Measurements from ENCODE around the gene TNFAIP8L2.
A peak's percentile ranks its signal among the peaks of the same experiment; 100 is the strongest.

Gene TNFAIP8L2

GRCh38 chr1:151145304-151146071, 11.0 kb upstream of the TNFAIP8L2 start:
- FAIRE-seq, result no peak
- DNase-seq (ENCODE audit: low spot score), result no peak

GRCh38 chr1:151146072-151146411, 10.4 kb upstream of the TNFAIP8L2 start:
- DNase-seq (ENCODE audit: low spot score) (no peak), FAIRE-seq (no peak)

- FAIRE-seq (peak; percentile 14), DNase-seq (ENCODE audit: low spot score) (peak; percentile 77)
Observed at GRCh38 chr1:151146412-151147131, 9.9 kb upstream of the TNFAIP8L2 start, which contains the start of gene SEMA6C. Gene SEMA6C (minus strand): TSS chr1:151146631. CDS start chr1:151142621, 4,010 bp downstream.

GRCh38 chr1:151147132-151147503, 9.3 kb upstream of the TNFAIP8L2 start:
- DNase-seq (ENCODE audit: low spot score) (no peak), FAIRE-seq (no peak)

GRCh38 chr1:151147665-151148064, 8.8 kb upstream of the TNFAIP8L2 start:
- DNase-seq (ENCODE audit: low spot score) (no peak), FAIRE-seq (no peak)

GRCh38 chr1:151157067-151157531, 650 bp downstream of the TNFAIP8L2 start:
- DNase-seq (ENCODE audit: low spot score) (no peak), FAIRE-seq (no peak)

- DNase-seq (ENCODE audit: low spot score), result no peak
Observed at GRCh38 chr1:151158326-151158725, 1.9 kb downstream of the TNFAIP8L2 start.

GRCh38 chr1:151158751-151159251, 2.4 kb downstream of the TNFAIP8L2 start:
- no peak for FAIRE-seq
- DNase-seq (ENCODE audit: low spot score), result no peak

More at GRCh38 chr1:151158326-151158725, 1.9 kb downstream of the TNFAIP8L2 start:
- no peak for FAIRE-seq

- no peak for DNase-seq (ENCODE audit: low spot score)
- no peak for FAIRE-seq
Observed at GRCh38 chr1:151159373-151159772, 2.9 kb downstream of the TNFAIP8L2 start.

- DNase-seq (ENCODE audit: low spot score), result no peak
- FAIRE-seq, result no peak
Observed at GRCh38 chr1:151164732-151165280, 8.4 kb downstream of the TNFAIP8L2 start.

- DNase-seq (ENCODE audit: low spot score) (no peak), FAIRE-seq (no peak)
Observed at GRCh38 chr1:151165281-151165737, 8.9 kb downstream of the TNFAIP8L2 start.

GRCh38 chr1:151165738-151166504, 9.5 kb downstream of the TNFAIP8L2 start, which contains the start of the genes LYSMD1 and SCNM1:
Gene LYSMD1 (minus strand): TSS chr1:151165902. CDS start chr1:151165258, 644 bp downstream.
Gene SCNM1 (plus strand): TSS chr1:151166144. CDS start chr1:151166153, 9 bp downstream.
- FAIRE-seq, result peak; percentile 92
- DNase-seq (ENCODE audit: low spot score), result peak; percentile 98

- FAIRE-seq, result no peak
Observed at GRCh38 chr1:151166505-151166956, 10.1 kb downstream of the TNFAIP8L2 start.

GRCh38 chr1:151167116-151167515, 10.7 kb downstream of the TNFAIP8L2 start:
- FAIRE-seq, result no peak
- DNase-seq (ENCODE audit: low spot score), result no peak

More at GRCh38 chr1:151166505-151166956, 10.1 kb downstream of the TNFAIP8L2 start:
- DNase-seq (ENCODE audit: low spot score), result peak; percentile 55

GRCh38 chr1:151171190-151171589, 14.7 kb downstream of the TNFAIP8L2 start:
- DNase-seq (ENCODE audit: low spot score) (no peak), FAIRE-seq (no peak)

GRCh38 chr1:151175041-151175741, 18.7 kb downstream of the TNFAIP8L2 start:
- DNase-seq (ENCODE audit: low spot score) (no peak), FAIRE-seq (no peak)

GRCh38 chr1:151175863-151176262, 19.4 kb downstream of the TNFAIP8L2 start, which contains the start of gene TMOD4:
Gene TMOD4 (minus strand): TSS chr1:151175981. CDS start chr1:151174875, 1,106 bp downstream.
- FAIRE-seq (no peak), DNase-seq (ENCODE audit: low spot score) (no peak)

GRCh38 chr1:151176514-151177045, 20.1 kb downstream of the TNFAIP8L2 start:
- no peak for FAIRE-seq

GRCh38 chr1:151184211-151184610, 27.8 kb downstream of the TNFAIP8L2 start:
- no peak for FAIRE-seq
- DNase-seq (ENCODE audit: low spot score), result no peak

More at GRCh38 chr1:151176514-151177045, 20.1 kb downstream of the TNFAIP8L2 start:
- DNase-seq (ENCODE audit: low spot score), result no peak

GRCh38 chr1:151187205-151187604, 30.8 kb downstream of the TNFAIP8L2 start:
- DNase-seq (ENCODE audit: low spot score) (no peak), FAIRE-seq (no peak)

All from RCC 7860 (cell line).